C4-2B (cell line): ENCODE measurements around the gene RAMP3.

ENCODE experiments used
- CTCF ChIP-seq: fragments of 450-650 bp; conservative IDR thresholded peaks from 2 replicates; pipeline ENCODE4 v1.5.1; 2017; ENCODE audit warnings: mild to moderate bottlenecking
- ZFX ChIP-seq: fragments of 450-650 bp; IDR thresholded peaks from 2 replicates; pipeline ENCODE4 v1.6.1; 2017

- TF ChIP-seq CTCF (no peak), ZFX (no peak)
Observed at GRCh38 chr7:45165857-45166256, 8.3 kb downstream of the RAMP3 start.
